Measurements from ENCODE around the gene IFNL4.
"Not testable (repeated sequence)": the region's sequence is repeated elsewhere in the genome, so short reads cannot be mapped to it uniquely, and the experiment has no call there.

Gene IFNL4

GRCh38 chr19:39223703-39224279 is 24.9 kb downstream of the IFNL4 start:
- no peak for DNase-seq (ENCODE audit: low read depth in 2 of 2)

- DNase-seq (ENCODE audit: low read depth in 2 of 2), result not testable (repeated sequence)
Observed at GRCh38 chr19:39219108-39219507, 29.5 kb downstream of the IFNL4 start.

- DNase-seq (ENCODE audit: low read depth in 2 of 2), result no peak
Observed at GRCh38 chr19:39218230-39219007, 30.2 kb downstream of the IFNL4 start.

GRCh38 chr19:39217094-39217493 is 31.6 kb downstream of the IFNL4 start:
- DNase-seq (ENCODE audit: low read depth in 2 of 2), result no peak

GRCh38 chr19:39215323-39215722 is 33.3 kb downstream of the IFNL4 start:
- DNase-seq (ENCODE audit: low read depth in 2 of 2), result not testable (repeated sequence)

- peak; percentile 42 to 47 for DNase-seq (ENCODE audit: low read depth in 2 of 2)
Observed at GRCh38 chr19:39212375-39212742, 36.3 kb downstream of the IFNL4 start.

- DNase-seq (ENCODE audit: low read depth in 2 of 2), result no peak
Observed at GRCh38 chr19:39211731-39212374, 36.8 kb downstream of the IFNL4 start.

- DNase-seq (ENCODE audit: low read depth in 2 of 2), result no peak
Observed at GRCh38 chr19:39209196-39209595, 39.5 kb downstream of the IFNL4 start.

GRCh38 chr19:39208175-39208795 is 40.4 kb downstream of the IFNL4 start:
- DNase-seq (ENCODE audit: low read depth in 2 of 2), result no peak

GRCh38 chr19:39207293-39207836 is 41.3 kb downstream of the IFNL4 start:
- DNase-seq (ENCODE audit: low read depth in 2 of 2), result no peak

- no peak for DNase-seq (ENCODE audit: low read depth in 2 of 2)
Observed at GRCh38 chr19:39206122-39206521, 42.5 kb downstream of the IFNL4 start.

- no peak for DNase-seq (ENCODE audit: low read depth in 2 of 2)
Observed at GRCh38 chr19:39205449-39205764, 43.2 kb downstream of the IFNL4 start.

- no peak for DNase-seq (ENCODE audit: low read depth in 2 of 2)
Observed at GRCh38 chr19:39203372-39204341, 45.0 kb downstream of the IFNL4 start, which contains the start of gene SYCN. Gene SYCN (minus strand): TSS chr19:39204263. CDS start chr19:39204254, 9 bp downstream.

GRCh38 chr19:39202998-39203355 is 45.7 kb downstream of the IFNL4 start:
- no peak for DNase-seq (ENCODE audit: low read depth in 2 of 2)

GRCh38 chr19:39200803-39201115 is 47.9 kb downstream of the IFNL4 start:
- DNase-seq (ENCODE audit: low read depth in 2 of 2), result no peak

GRCh38 chr19:39200066-39200802 is 48.4 kb downstream of the IFNL4 start:
- no peak for DNase-seq (ENCODE audit: low read depth in 2 of 2)

- no peak for DNase-seq (ENCODE audit: low read depth in 2 of 2)
Observed at GRCh38 chr19:39199025-39199424, 49.6 kb downstream of the IFNL4 start.

- no peak for DNase-seq (ENCODE audit: low read depth in 2 of 2)
Observed at GRCh38 chr19:39197808-39198207, 50.8 kb downstream of the IFNL4 start.

- DNase-seq (ENCODE audit: low read depth in 2 of 2), result no peak
Observed at GRCh38 chr19:39196860-39197562, 51.6 kb downstream of the IFNL4 start, which contains the start of gene NCCRP1. Gene NCCRP1 (plus strand): TSS chr19:39196964. CDS start chr19:39196983, 19 bp downstream.

GRCh38 chr19:39196320-39196719 is 52.3 kb downstream of the IFNL4 start:
- DNase-seq (ENCODE audit: low read depth in 2 of 2), result no peak
